ENCODE results near the gene REM2. TPM values are rescaled to one million over a fixed set of nuclear protein-coding genes. Genes with fewer than 3 reads are reported as not detected.

Gene REM2
- total RNA-seq, 1 donor from 2014 or later = 0.83 TPM

DNA sequence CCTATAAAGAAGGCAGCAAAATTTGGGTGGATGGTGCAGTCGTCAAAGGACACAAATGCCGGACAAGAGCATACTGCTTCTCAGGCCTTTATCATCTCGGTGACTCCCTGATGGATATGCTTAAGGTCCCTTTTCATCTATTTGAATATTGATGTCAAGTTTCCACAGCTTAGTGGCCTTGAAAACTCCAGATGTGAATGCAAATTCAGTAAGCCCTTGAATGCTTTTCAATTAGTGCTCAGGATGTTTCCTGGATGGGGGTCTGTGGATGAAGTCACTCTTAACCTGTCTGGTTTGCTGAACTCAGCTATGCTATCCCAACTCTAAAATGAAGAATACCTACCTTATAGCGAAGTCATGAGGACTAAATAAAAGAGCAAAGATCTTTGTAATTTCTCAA is 10.7 kb downstream of the REM2 start:
- peaks cover under 1% of the 10 kb centered on the region for H3K4me1 ChIP-seq
- H3K27ac ChIP-seq = no peak overlapping the region
- H3K27me3 ChIP-seq (ENCODE audit: low read depth) = no peaks in the 10 kb centered on the region
- TF ChIP-seq, protein P1, sequence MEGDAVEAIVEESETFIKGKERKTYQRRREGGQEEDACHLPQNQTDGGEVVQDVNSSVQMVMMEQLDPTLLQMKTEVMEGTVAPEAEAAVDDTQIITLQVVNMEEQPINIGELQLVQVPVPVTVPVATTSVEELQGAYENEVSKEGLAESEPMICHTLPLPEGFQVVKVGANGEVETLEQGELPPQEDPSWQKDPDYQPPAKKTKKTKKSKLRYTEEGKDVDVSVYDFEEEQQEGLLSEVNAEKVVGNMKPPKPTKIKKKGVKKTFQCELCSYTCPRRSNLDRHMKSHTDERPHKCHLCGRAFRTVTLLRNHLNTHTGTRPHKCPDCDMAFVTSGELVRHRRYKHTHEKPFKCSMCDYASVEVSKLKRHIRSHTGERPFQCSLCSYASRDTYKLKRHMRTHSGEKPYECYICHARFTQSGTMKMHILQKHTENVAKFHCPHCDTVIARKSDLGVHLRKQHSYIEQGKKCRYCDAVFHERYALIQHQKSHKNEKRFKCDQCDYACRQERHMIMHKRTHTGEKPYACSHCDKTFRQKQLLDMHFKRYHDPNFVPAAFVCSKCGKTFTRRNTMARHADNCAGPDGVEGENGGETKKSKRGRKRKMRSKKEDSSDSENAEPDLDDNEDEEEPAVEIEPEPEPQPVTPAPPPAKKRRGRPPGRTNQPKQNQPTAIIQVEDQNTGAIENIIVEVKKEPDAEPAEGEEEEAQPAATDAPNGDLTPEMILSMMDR (IDR thresholded peaks at IDR 0.05) = no peak
- no peak for DNase-seq
- no peak overlapping the region for H3K4me3 ChIP-seq
- intact Hi-C loops (cut with DNase I) = no loop called here
- ATAC-seq = no peak
- no peaks in the 10 kb centered on the region for H3K9me3 ChIP-seq
- no peaks in the 10 kb centered on the region for H3K36me3 ChIP-seq

DNA sequence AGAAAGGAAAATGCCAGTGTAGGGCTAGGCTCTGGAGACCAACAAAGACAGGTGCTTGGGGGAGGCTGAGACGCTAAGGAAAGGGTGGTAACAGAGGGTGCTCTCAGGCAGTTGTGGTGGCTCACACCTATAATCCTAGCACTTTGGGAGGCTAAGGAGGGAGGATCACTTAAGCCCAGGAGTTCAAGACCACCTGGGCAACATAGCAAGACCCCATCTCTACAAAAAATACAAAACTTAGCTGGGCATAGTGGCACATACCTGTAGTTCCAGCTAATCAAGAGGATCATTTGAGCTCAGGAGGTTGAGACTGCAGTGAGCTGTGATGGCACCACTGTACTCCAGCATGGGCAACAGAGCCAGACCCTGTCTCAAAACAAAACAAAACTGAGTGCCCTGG is 12.4 kb downstream of the REM2 start:
- TF ChIP-seq, protein P1 (IDR thresholded peaks at IDR 0.05) = no peak
- DNase-seq = no peak
- Histone ChIP-seq H3K9me3 (no peaks in the 10 kb centered on the region), H3K36me3 (peaks cover 10% of the 10 kb centered on the region), H3K27me3 (ENCODE audit: low read depth) (no peaks in the 10 kb centered on the region), H3K4me1 (no peaks in the 10 kb centered on the region), H3K4me3 (no peak overlapping the region), H3K27ac (no peak overlapping the region)
- intact Hi-C loops (cut with DNase I) = no loop called here
- ATAC-seq = no peak

DNA sequence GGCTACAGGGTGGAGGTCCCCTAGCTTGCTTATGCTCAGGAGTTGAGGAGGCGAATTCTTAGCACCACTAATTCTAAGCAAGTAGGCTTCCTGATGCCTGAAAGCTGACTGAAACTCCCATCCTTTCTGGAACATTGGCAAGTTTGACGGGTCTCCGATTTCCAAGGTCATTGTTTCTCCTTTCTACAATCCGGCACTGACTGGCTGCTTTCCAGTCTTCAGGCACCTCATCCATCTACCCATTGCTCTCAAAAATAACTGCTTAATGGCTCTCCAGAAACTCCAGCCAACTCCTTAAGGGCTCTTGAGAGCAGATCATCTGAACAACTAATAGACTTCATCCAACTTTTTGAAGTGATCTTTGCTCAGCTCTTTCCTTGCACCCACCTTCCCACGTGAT is 13.3 kb downstream of the REM2 start:
- H3K27me3 ChIP-seq (ENCODE audit: low read depth) = no peaks in the 10 kb centered on the region
- ATAC-seq (no peak), DNase-seq (no peak)
- no peak overlapping the region for H3K27ac ChIP-seq
- TF ChIP-seq, protein P1 (IDR thresholded peaks at IDR 0.05) = no peak
- peaks cover 19% of the 10 kb centered on the region for H3K36me3 ChIP-seq
- H3K9me3 ChIP-seq = no peaks in the 10 kb centered on the region
- no peak overlapping the region for H3K4me3 ChIP-seq
- no peaks in the 10 kb centered on the region for H3K4me1 ChIP-seq
- intact Hi-C loops (cut with DNase I) = no loop called here

DNA sequence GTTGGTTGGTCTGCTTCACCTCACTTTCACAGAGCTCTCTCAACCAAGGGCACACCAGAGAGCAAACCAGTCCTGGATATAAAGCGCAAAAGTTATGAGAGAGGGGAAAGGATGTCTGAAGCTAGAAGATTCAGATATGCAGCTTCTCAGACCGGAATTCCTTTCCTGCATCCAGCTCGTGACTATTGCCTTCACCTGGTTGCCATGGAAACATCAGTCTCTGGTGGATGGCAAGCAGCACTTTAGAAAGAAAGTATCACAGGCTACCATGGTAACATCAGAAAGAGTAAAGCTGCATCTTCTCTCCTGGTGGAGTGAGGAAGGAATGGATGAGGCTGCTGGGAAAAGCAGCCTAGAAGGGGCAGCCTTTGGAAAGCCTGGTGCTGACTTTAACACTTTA is 13.7 kb downstream of the REM2 start:
- Histone ChIP-seq H3K27ac (no peak overlapping the region), H3K4me3 (no peak overlapping the region), H3K36me3 (peaks cover 23% of the 10 kb centered on the region), H3K9me3 (no peaks in the 10 kb centered on the region), H3K4me1 (no peaks in the 10 kb centered on the region), H3K27me3 (ENCODE audit: low read depth) (no peaks in the 10 kb centered on the region)
- TF ChIP-seq, protein P1 (IDR thresholded peaks at IDR 0.05) = no peak
- intact Hi-C loops (cut with DNase I) = no loop called here
- DNase-seq (no peak), ATAC-seq (no peak)

DNA sequence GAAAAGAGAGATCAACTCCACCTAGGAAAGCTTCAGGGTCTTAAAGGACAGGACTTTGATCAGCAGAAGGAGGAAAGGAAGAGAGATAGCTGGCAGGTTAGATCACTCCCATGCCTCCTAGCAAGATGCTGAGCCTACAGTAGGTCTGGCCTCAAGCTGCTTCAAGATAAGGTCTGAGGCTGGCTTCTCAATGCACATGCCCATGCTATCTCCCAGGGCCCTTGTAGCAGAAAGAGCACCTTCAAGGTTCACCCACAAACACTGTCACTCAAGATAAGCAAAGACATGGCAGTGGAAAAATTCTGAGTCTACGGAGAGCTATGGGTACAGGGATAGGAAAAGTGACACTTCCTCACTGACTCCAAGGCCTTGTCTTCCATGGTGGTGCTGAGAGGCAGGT is 14.3 kb downstream of the REM2 start:
- Histone ChIP-seq H3K27me3 (ENCODE audit: low read depth) (no peaks in the 10 kb centered on the region), H3K9me3 (no peaks in the 10 kb centered on the region), H3K36me3 (peaks cover 29% of the 10 kb centered on the region), H3K4me1 (no peaks in the 10 kb centered on the region), H3K27ac (no peak overlapping the region), H3K4me3 (no peak overlapping the region)
- TF ChIP-seq, protein P1 (IDR thresholded peaks at IDR 0.05) = no peak
- intact Hi-C loops (cut with DNase I) = no loop called here
- DNase-seq (no peak), ATAC-seq (no peak)
